A549 treated with dexamethasone at 1 μM for 4 hours (cell line): Measurements from ENCODE around the gene PRKAR2A. TPM values are rescaled to one million over a fixed set of nuclear protein-coding genes. Genes with fewer than 3 reads are reported as not detected.

Source experiments
- total RNA-seq: library from RNA; stranded (reverse); fragments of 200-300 nt; extraction: Qiagen RNA extraction; gene quantifications from 5 replicates; pipeline ENCODE4 v1.2.3, GENCODE V29; 2022

The PRKAR2A gene
- 15.4 to 25.3 TPM (median 23.1 TPM) in 5 replicates for total RNA-seq

DNA sequence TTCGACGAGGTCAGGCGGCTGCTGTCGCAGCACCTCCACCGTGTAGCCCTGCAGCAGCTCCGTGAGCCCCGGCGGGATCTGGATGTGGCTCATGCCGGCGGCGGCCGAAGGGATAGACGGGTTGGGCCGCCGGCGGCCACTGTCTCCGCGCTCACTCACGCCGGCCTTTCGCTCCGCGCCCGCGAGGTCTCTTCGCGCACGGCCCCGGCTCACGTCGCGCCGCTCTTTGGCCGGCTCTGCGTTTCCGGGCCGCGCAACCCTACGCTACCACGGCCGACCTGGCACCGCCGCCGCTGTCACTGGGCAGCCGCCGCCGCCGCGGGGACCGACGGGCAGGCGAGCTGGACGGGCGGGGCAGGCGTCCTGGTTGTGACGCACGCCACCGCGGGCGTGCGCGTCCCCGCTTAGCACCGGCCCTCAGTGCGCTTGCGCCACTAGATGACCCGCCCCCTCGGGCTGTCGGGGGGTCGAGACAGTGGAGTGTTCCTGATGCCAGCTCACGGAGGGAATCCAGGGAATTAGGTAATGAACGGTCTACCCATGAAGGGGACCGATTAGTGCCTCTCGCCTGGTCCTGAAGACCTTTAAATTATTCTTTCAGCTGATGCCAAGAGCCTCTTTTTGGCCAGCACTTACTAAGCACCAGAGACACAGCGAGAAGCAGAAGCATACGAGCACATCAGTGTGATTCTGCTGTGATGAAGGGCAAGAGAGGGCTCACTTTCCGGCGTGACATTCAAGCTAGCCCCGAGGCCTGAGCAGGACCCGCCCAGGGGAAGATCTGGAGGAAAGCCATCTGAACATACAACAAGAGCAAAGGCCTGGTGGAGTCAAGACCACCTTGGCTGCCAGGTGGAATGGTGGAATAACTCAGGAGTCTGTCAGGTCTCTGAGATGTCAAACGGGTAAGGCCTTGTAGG lies at the start of gene PRKAR2A:
Gene PRKAR2A, minus strand, starts transcription at position 371 of the 920 bp plus-strand sequence. Its CDS starts 278 bp downstream, at position 93.

DNA sequence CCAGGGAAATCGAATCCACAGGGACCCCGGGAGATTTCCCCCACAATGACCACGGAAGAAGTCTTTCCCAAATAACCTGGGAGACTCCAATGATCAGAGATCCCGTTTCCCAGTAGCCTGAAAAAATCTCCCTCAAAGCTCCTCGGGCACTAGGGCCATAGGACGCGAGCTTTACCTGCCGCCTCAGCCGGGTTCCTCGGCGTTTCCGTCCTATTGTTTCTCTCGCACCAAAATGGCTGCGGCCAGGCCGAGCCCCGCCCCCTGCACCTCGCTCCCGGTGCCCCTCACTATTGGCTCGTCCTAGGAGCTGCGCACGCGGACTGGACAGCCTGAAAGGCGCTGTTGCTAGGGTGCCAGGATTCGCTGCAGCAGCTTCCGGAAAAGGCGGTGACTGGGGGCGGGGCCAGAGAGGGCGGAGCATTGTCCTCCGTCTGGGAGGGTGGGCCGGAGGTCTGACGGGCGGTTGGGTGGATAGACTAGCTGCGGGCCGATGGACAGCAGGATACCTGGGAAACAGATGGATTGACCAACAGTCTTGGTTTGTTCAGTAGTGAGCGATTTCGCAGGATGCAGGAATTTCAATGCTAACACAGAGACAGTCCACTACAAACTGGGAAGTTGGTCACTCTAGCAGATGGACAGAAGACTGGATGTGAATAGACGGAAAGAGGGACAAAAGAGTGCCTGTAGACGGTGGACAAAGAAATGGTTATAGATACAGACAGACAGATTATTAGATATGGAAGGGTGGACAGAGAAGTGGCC lies 130.5 kb downstream of the PRKAR2A start, which contains the start of gene IP6K2:
Gene IP6K2, minus strand, starts transcription at position 240 of the 765 bp plus-strand sequence. CDS start 21,930 bp downstream, outside the sequence.

Other genes starting within 250 kb of the PRKAR2A start
- gene UQCRC1, start 238.2 kb downstream of the PRKAR2A start, total RNA-seq: 150 to 202 TPM (median 156 TPM) in 5 replicates
- not detected in 5 replicates for gene TMEM89, start 226.1 kb downstream of the PRKAR2A start, total RNA-seq
- 10.2 to 17.3 TPM (median 14.0 TPM) in 5 replicates for gene SLC26A6, start 212.4 kb downstream of the PRKAR2A start, total RNA-seq
- gene CELSR3, start 185.0 kb downstream of the PRKAR2A start, total RNA-seq: 2.7 to 4.4 TPM (median 4.2 TPM) in 5 replicates
- gene NCKIPSD, start 162.0 kb downstream of the PRKAR2A start, total RNA-seq: 7.8 to 12.0 TPM (median 10.7 TPM) in 5 replicates
- 45.8 to 56.2 TPM (median 52.9 TPM) in 5 replicates for gene IP6K2, start 130.7 kb downstream of the PRKAR2A start, total RNA-seq
- 11.4 to 12.2 TPM (median 11.5 TPM) in 5 replicates for gene SLC25A20, start 51.0 kb upstream of the PRKAR2A start, total RNA-seq
- gene ARIH2, start 71.0 kb upstream of the PRKAR2A start, total RNA-seq: 56.6 to 60.5 TPM (median 59.6 TPM) in 5 replicates
- 11.2 to 16.0 TPM (median 15.4 TPM) in 5 replicates for gene P4HTM, start 142.4 kb upstream of the PRKAR2A start, total RNA-seq
- gene WDR6, start 159.5 kb upstream of the PRKAR2A start, total RNA-seq: 48.7 to 80.3 TPM (median 70.5 TPM) in 5 replicates
- 16.8 to 24.1 TPM (median 23.1 TPM) in 5 replicates for gene DALRD3, start 170.7 kb upstream of the PRKAR2A start, total RNA-seq
- 59.7 to 82.8 TPM (median 79.4 TPM) in 5 replicates for gene NDUFAF3, start 174.2 kb upstream of the PRKAR2A start, total RNA-seq
- 162 to 178 TPM (median 171 TPM) in 5 replicates for gene IMPDH2, start 181.5 kb upstream of the PRKAR2A start, total RNA-seq
- gene QRICH1, start 246.2 kb upstream of the PRKAR2A start, total RNA-seq: 34.0 to 45.6 TPM (median 41.5 TPM) in 5 replicates